ENCODE data around the gene PC. TPM values are rescaled to one million over a fixed set of nuclear protein-coding genes. Genes with fewer than 3 reads are reported as not detected.

The PC gene
- total and polyA plus RNA-seq, 2 donors (not counting 3 experiments of a cell fraction or from before 2014, with no cell fraction given) = 5.5 to 17.5 TPM

DNA sequence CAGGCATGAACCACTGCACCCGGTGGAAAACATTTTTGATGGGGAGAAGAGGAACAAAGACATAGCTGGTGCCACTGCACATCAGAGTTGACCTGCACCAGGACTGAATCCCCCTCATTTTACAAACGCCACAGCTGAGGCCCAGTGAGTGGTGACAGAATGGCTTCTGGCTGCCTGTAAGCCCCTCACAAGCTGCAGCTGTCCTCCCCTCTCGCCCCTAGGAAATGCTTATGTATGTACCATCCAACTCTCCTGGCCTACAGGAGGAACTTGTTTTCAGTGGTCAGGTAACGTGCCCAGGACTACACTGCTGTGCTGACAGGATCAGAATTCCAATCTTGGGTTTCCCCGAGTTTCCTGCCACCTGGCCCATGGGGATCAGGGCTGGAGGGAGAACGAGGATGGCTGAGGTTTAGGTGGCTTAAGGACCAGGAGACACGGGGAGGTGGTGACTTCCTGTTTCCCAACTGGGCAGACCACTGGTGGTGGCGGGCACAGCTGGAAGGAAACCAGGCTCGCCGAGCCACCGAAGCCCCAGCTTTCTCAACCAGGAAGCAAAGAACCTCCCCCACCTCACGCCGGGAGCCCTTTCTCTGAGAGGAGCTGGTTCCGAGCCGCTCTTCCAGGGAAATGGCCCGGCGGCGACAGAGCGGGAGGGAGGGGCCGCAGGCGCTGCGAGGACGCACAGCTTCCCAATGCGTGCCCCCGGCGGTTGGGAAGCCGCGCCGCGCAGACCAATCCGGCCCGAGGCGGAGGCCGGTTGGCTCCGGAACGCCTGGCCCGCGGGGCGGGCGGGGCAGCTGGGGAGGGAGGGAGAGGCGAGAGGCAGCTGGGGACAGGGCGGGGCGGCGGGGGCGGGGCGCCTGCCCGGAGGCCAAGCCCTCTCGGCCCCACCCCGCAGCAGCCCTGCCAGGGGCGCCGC, 102.3 kb downstream of the PC start:
- TF ChIP-seq JUN (IDR thresholded peaks at IDR 0.05; ENCODE audit: borderline replicate concordance, insufficient read depth, insufficient read length, low read depth) (no peak), POLR2AphosphoS5 (IDR thresholded peaks at IDR 0.05; ENCODE audit: insufficient read depth, low read depth, low read length) (peak; percentile 77), POLR2A (IDR thresholded peaks at IDR 0.05; ENCODE audit: low read depth, low read length) (peak; percentile 71)
- no peaks in the 10 kb centered on the region for H4K20me1 ChIP-seq (replicated peaks; ENCODE audit: control insufficient read depth, extremely low read depth, insufficient read depth, low read length)
- TSS peak; percentile 95 for BruUV-seq (replicated peaks)
- H3K9me1 ChIP-seq (replicated peaks; ENCODE audit: control insufficient read depth, extremely low read depth, insufficient read depth, low read length) = no peaks in the 10 kb centered on the region
- peaks cover 13% of the 10 kb centered on the region for H3K79me2 ChIP-seq (ENCODE audit: control insufficient read depth, insufficient read depth, low read length)
- intact Hi-C loops (cut with micrococcal nuclease) (loop anchor here (2.0 kb wide), 3 partner anchors 13 to 119 kb away; partner anchors contain the start of genes C11orf86, PC and RCE1), dilution Hi-C loops (cut with MboI; ENCODE audit: extremely low pct_ligation_motif_present, low sequenced_read_pairs) (no loop called here)
- peak overlapping the region; percentile 61 for H3K9ac ChIP-seq (replicated peaks; ENCODE audit: extremely low read depth, insufficient read depth, low read length)
- ChIA-PET CTCF (interaction anchor here (0.6 to 2.3 kb wide), 14 partner anchors 9 to 263 kb away, joined by 3 to 15 read pairs (median 4); partner anchors contain the start of gene RCE1), POLR2A (interaction anchor here (0.8 to 1.4 kb wide), 4 partner anchors 9 to 15 kb away, joined by 3 to 5 read pairs (median 4); no protein-coding TSS in a partner anchor)
- peak; percentile 92 for FAIRE-seq
- H3K27ac ChIP-seq (ENCODE audit: insufficient read depth, low read depth, low read length) = peak overlapping the region; percentile 56
- peak overlapping the region; percentile 29 to 59 (median 54) for H3K4me3 ChIP-seq (replicated peaks in 1 of 3; ENCODE audit: insufficient read depth in 1 of 3, low read depth in 1 of 3, low read length in 3 of 3)
- no peaks in the 10 kb centered on the region for H3K36me3 ChIP-seq (ENCODE audit: control insufficient read depth in 2 of 2, extremely low read depth in 1 of 2, insufficient read depth in 2 of 2, low read length in 2 of 2)
- H3K9me3 ChIP-seq (replicated peaks; ENCODE audit: control insufficient read depth, insufficient read depth, low read length) = no peaks in the 10 kb centered on the region
- H2AFZ ChIP-seq (ENCODE audit: low read depth, low read length) = peak overlapping the region; percentile 81
- H3K4me2 ChIP-seq (ENCODE audit: insufficient read depth, low read length) = peak overlapping the region; percentile 68
- H3K4me1 ChIP-seq (ENCODE audit: control insufficient read depth, extremely low read depth, insufficient read depth, low read length) = peaks cover 9% of the 10 kb centered on the region
- H3K27me3 ChIP-seq (ENCODE audit: control insufficient read depth in 2 of 2, insufficient read depth in 2 of 2, low read length in 2 of 2) = no peaks in the 10 kb centered on the region
- peak; percentile 85 for DNase-seq (ENCODE audit: low read depth, low spot score)

GRCh38 chr11:66854729-66855211, 103.4 kb downstream of the PC start:
- POLR2A ChIA-PET = interaction anchor here (1.4 kb wide), 1 partner anchor 8 kb away, joined by 4 read pairs; no protein-coding TSS in a partner anchor
- dilution Hi-C loops (cut with MboI; ENCODE audit: extremely low pct_ligation_motif_present, low sequenced_read_pairs) (no loop called here), intact Hi-C loops (cut with micrococcal nuclease) (no loop called here)
- no peak overlapping the region for H3K4me3 ChIP-seq (replicated peaks in 1 of 3; ENCODE audit: insufficient read depth in 1 of 3, low read depth in 1 of 3, low read length in 3 of 3)
- H3K9ac ChIP-seq (replicated peaks; ENCODE audit: extremely low read depth, insufficient read depth, low read length) = no peak overlapping the region
- H3K9me1 ChIP-seq (replicated peaks; ENCODE audit: control insufficient read depth, extremely low read depth, insufficient read depth, low read length) = no peaks in the 10 kb centered on the region
- no TSS peak for BruUV-seq (replicated peaks)
- H4K20me1 ChIP-seq (replicated peaks; ENCODE audit: control insufficient read depth, extremely low read depth, insufficient read depth, low read length) = no peaks in the 10 kb centered on the region
- no peak overlapping the region for H2AFZ ChIP-seq (ENCODE audit: low read depth, low read length)
- DNase-seq (ENCODE audit: low read depth, low spot score) (no peak), FAIRE-seq (no peak)
- H3K4me1 ChIP-seq (ENCODE audit: control insufficient read depth, extremely low read depth, insufficient read depth, low read length) = peaks cover 9% of the 10 kb centered on the region
- TF ChIP-seq FOS (IDR thresholded peaks at IDR 0.05; ENCODE audit: borderline replicate concordance, insufficient read depth, low read length) (no peak), POLR2AphosphoS5 (IDR thresholded peaks at IDR 0.05; ENCODE audit: insufficient read depth, low read depth, low read length) (no peak), MAX (IDR thresholded peaks at IDR 0.05; ENCODE audit: insufficient read depth, insufficient read length) (no peak), EZH2 (IDR thresholded peaks at IDR 0.05; ENCODE audit: borderline replicate concordance, low read depth, low read length, severe bottlenecking) (no peak), MYC (IDR thresholded peaks at IDR 0.05; ENCODE audit: low read depth, low read length) (no peak), GATA2 (IDR thresholded peaks at IDR 0.05; ENCODE audit: insufficient read depth, insufficient read length, low read depth, low read length) (no peak), JUN (IDR thresholded peaks at IDR 0.05; ENCODE audit: borderline replicate concordance, insufficient read depth, insufficient read length, low read depth) (no peak), POLR2A (IDR thresholded peaks at IDR 0.05; ENCODE audit: low read depth, low read length) (no peak)
- TF ChIP-seq, protein P1, sequence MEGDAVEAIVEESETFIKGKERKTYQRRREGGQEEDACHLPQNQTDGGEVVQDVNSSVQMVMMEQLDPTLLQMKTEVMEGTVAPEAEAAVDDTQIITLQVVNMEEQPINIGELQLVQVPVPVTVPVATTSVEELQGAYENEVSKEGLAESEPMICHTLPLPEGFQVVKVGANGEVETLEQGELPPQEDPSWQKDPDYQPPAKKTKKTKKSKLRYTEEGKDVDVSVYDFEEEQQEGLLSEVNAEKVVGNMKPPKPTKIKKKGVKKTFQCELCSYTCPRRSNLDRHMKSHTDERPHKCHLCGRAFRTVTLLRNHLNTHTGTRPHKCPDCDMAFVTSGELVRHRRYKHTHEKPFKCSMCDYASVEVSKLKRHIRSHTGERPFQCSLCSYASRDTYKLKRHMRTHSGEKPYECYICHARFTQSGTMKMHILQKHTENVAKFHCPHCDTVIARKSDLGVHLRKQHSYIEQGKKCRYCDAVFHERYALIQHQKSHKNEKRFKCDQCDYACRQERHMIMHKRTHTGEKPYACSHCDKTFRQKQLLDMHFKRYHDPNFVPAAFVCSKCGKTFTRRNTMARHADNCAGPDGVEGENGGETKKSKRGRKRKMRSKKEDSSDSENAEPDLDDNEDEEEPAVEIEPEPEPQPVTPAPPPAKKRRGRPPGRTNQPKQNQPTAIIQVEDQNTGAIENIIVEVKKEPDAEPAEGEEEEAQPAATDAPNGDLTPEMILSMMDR (IDR thresholded peaks at IDR 0.05; ENCODE audit: extremely low read depth in 1 of 2, insufficient read depth in 1 of 2, low read depth in 1 of 2, low read length in 2 of 2) = no peak
- H3K27ac ChIP-seq (ENCODE audit: insufficient read depth, low read depth, low read length) = no peak overlapping the region
- H3K79me2 ChIP-seq (ENCODE audit: control insufficient read depth, insufficient read depth, low read length) = peaks cover 13% of the 10 kb centered on the region
- H3K9me3 ChIP-seq (replicated peaks; ENCODE audit: control insufficient read depth, insufficient read depth, low read length) = no peaks in the 10 kb centered on the region
- H3K36me3 ChIP-seq (ENCODE audit: control insufficient read depth in 2 of 2, extremely low read depth in 1 of 2, insufficient read depth in 2 of 2, low read length in 2 of 2) = no peaks in the 10 kb centered on the region
- no peak overlapping the region for H3K4me2 ChIP-seq (ENCODE audit: insufficient read depth, low read length)
- CTCF ChIA-PET = interaction anchor here (0.7 to 2.3 kb wide), 2 partner anchors 8 to 29 kb away, joined by 3 to 15 read pairs; no protein-coding TSS in a partner anchor
- no peaks in the 10 kb centered on the region for H3K27me3 ChIP-seq (ENCODE audit: control insufficient read depth in 2 of 2, insufficient read depth in 2 of 2, low read length in 2 of 2)

All from endothelial cell of umbilical vein (primary cell).